ENCODE measurements around the gene DFFB. TPM values are rescaled to one million over a fixed set of nuclear protein-coding genes. Genes with fewer than 3 reads are reported as not detected.

Gene DFFB
- total RNA-seq, 1 donor from 2014 or later: 4.8 TPM

DNA sequence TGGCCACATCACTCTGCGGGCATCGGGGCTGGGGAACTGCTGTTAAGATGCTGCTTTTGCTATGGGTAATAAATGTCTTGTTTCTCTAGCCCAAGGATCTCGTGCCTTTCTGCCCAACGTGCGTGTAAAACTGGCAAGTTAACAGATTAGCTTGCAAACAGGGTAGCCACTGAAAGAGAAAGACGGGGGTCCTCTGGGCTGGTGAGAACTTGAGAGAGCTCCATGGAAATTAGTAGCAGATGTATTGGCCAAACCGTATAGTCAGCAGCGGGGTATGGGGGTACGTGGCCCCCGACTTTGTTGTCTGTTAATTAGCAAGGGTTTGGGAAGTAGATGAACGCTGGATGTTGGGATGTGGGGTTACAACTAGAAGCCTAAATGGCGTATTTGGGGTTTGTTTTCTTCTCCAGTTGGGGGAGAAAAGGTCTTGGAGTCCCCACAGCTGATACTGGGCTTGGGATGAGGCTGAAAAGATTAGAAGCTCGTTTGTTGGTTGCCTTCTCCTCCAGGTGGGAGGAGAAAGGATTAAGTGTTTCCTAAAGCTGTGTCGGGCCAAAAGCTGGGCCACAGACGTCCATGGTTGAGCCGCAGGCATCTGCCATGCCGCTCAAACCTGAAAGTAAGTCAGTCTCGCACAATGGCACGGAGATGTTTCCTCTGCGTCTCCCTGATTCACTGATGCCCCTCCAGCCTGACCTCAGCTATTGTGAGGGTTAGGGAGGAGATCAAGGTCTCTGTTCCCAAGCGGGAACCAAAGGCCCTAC lies 75.1 kb downstream of the DFFB start:
- H3K4me2 ChIP-seq: no peak overlapping the region
- no peak overlapping the region for H3K27ac ChIP-seq
- peaks cover 17% of the 10 kb centered on the region for H3F3A ChIP-seq (ENCODE audit: low read depth)
- H3K4me3 ChIP-seq: no peak overlapping the region
- H3K36me3 Mint-ChIP-seq: peaks cover 3% of the 10 kb centered on the region
- H3K27ac Mint-ChIP-seq: no peak overlapping the region
- H3K79me2 ChIP-seq (ENCODE audit: low read depth): no peaks in the 10 kb centered on the region
- no peak overlapping the region for H3K4me3 Mint-ChIP-seq
- H3K9ac ChIP-seq: no peak overlapping the region
- H3K27me3 ChIP-seq: no peaks in the 10 kb centered on the region
- no peaks in the 10 kb centered on the region for H3K4me1 ChIP-seq
- no peaks in the 10 kb centered on the region for H3K9me3 ChIP-seq (ENCODE audit: low read depth)
- TF ChIP-seq, protein P1, sequence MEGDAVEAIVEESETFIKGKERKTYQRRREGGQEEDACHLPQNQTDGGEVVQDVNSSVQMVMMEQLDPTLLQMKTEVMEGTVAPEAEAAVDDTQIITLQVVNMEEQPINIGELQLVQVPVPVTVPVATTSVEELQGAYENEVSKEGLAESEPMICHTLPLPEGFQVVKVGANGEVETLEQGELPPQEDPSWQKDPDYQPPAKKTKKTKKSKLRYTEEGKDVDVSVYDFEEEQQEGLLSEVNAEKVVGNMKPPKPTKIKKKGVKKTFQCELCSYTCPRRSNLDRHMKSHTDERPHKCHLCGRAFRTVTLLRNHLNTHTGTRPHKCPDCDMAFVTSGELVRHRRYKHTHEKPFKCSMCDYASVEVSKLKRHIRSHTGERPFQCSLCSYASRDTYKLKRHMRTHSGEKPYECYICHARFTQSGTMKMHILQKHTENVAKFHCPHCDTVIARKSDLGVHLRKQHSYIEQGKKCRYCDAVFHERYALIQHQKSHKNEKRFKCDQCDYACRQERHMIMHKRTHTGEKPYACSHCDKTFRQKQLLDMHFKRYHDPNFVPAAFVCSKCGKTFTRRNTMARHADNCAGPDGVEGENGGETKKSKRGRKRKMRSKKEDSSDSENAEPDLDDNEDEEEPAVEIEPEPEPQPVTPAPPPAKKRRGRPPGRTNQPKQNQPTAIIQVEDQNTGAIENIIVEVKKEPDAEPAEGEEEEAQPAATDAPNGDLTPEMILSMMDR (IDR thresholded peaks at IDR 0.05): no peak
- TF ChIP-seq EZH2phosphoT487 (IDR thresholded peaks at IDR 0.05): no peak
- no peak for TF ChIP-seq EZH2 (IDR thresholded peaks at IDR 0.05)
- no peak overlapping the region for H2AFZ ChIP-seq (replicated peaks)
- peaks cover 41% of the 10 kb centered on the region for H3K27me3 Mint-ChIP-seq (ENCODE audit: insufficient read depth, low read depth)
- peaks cover 18% of the 10 kb centered on the region for H3K4me1 Mint-ChIP-seq
- DNase-seq (ENCODE audit: low spot score): no peak
- no peaks in the 10 kb centered on the region for H3K36me3 ChIP-seq
- H3K9me3 Mint-ChIP-seq: peaks cover 36% of the 10 kb centered on the region
- no peaks in the 10 kb centered on the region for H4K20me1 ChIP-seq (ENCODE audit: low read depth)

Other genes starting within 250 kb of the DFFB start
- gene MEGF6, start 246.0 kb upstream of the DFFB start, total RNA-seq (ENCODE audit: low replicate concordance): 1.7 and 25.6 TPM in 2 replicates
- 10.6 and 11.5 TPM in 2 replicates for gene TPRG1L, start 232.5 kb upstream of the DFFB start, total RNA-seq (ENCODE audit: low replicate concordance)
- 12.0 and 18.8 TPM in 2 replicates for gene WRAP73, start 207.4 kb upstream of the DFFB start, total RNA-seq (ENCODE audit: low replicate concordance)
- gene TP73, start 205.0 kb upstream of the DFFB start, total RNA-seq (ENCODE audit: low replicate concordance): 0.31 TPM in 1 of 2 replicates, not detected in the other
- not detected in 2 replicates for gene CCDC27, start 105.0 kb upstream of the DFFB start, total RNA-seq (ENCODE audit: low replicate concordance)
- gene SMIM1, start 84.7 kb upstream of the DFFB start, total RNA-seq (ENCODE audit: low replicate concordance): 9.1 TPM in 1 of 2 replicates, not detected in the other
- gene LRRC47, start 61.0 kb upstream of the DFFB start, total RNA-seq (ENCODE audit: low replicate concordance): 32.5 and 51.0 TPM in 2 replicates
- 12.9 and 13.2 TPM in 2 replicates for gene CEP104, start 265 bp upstream of the DFFB start, total RNA-seq (ENCODE audit: low replicate concordance)
- gene C1orf174, start 42.8 kb downstream of the DFFB start, total RNA-seq (ENCODE audit: low replicate concordance): 31.3 and 36.5 TPM in 2 replicates

Measured in neural progenitor cell (in vitro differentiated cells).